GM18867 (cell line): ENCODE data around the gene LENG1.

ENCODE experiments used
- ATAC-seq: cut with Tn5 transposase; IDR thresholded peaks from one replicate; pipeline ENCODE4 v1.9.1; 2021; ENCODE audit warnings: mild to moderate bottlenecking, moderate library complexity; ENCODE audit not compliant: unreplicated experiment

Gene LENG1

GRCh38 chr19:54142166-54142780, 17.2 kb downstream of the LENG1 start:
- no peak for ATAC-seq

DNA sequence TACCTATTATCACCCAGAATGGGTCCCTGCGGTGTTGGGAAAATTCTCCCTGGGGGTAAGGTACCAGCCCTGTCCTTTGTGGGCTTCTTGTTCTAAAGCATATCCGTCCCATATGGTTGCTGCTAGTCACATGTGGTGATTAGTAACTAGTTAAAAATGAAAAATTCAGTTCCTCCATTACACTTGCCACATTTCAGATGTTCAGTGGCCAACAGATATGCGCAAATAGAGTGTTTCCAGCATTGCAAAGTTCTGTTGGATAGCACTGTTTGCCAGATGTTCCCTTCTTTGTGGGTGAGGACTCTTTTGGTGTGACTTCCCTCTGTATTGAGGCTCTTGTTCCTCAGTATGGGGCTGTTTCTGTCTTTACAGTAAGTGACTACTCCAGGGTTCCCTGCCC, 18.2 kb downstream of the LENG1 start:
- no peak for ATAC-seq

DNA sequence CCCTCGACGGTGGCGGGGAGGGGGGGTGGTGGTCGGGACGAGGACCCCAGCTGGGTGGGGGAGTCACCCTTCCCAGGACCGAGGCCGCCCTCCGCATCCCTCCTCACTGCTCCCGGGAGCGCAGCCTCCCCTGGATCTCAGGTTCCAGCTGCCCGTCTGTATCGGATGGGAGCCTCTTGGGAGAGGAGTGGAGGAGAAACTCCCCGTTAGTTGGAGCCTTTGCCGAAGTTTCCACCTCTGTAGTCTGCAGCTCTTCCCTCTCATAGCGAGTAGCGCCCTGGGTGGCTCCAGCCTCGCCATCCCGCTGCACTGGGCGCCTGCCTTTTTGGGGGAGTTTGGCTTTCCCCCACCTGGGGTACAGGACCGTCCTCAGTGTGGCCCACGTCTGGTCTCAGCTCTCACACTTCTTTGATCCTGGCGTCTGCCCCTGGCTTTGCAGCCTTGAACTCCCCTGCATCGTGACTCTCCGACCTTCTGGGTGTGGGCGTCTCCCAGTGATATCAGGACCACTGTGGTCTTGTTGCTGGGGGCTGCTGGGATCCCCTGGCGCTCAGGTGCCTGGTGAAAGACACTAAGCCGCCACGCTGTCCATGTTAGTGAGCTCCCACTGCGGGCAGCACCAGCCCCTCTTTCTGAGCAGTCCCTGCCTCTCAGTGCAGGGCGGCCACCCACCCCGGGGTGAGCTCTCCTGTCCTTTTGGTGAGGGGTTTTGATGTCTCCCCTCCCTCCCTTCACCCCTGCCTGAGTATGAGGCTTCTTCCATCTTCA, 20.8 kb downstream of the LENG1 start:
- no peak for ATAC-seq

DNA sequence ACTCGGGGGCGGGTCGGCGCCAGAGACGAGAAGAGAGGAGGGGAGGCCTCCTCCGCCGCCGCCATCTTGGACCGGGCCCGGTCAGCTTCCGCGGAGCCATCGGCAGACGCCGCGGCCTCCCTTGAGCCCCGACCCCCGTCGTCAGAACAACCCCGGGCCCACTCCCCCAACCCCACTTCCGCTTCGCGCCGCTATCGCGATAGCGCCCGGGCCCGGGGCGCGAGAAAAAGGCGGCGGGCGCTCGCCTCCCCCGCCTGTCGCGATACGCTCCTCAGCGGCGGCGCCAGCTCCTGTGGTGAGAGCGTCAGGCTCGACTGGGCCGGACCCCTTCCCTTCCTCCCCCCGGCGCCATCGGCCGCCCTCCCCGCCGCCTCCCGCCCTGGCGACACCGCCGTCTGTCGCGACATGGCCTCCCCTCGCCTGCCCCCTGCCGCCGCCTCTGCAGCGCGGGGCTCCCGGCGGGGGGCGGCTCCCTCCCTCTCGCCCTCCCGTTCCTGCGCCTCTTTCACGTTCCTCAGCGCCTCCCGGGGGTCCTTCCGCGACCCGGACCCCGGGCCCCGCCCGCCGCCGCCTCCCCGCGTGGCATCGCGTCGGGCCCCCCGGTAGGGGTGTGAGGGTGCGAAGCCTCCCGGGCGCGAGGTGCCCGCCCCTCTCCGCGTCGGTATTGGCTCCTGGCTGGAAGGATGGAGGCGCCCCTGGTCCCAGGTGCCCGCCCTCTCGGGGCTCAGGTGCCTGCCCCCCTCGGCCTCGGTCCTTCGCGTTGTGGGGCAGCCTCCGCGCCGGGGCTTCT, 21.6 kb downstream of the LENG1 start, which contains the start of gene CNOT3:
Gene CNOT3 (plus strand): TSS at position 64 of the 790 bp plus-strand sequence. CDS start 5,217 bp downstream, outside the sequence.
- ATAC-seq = no peak

DNA sequence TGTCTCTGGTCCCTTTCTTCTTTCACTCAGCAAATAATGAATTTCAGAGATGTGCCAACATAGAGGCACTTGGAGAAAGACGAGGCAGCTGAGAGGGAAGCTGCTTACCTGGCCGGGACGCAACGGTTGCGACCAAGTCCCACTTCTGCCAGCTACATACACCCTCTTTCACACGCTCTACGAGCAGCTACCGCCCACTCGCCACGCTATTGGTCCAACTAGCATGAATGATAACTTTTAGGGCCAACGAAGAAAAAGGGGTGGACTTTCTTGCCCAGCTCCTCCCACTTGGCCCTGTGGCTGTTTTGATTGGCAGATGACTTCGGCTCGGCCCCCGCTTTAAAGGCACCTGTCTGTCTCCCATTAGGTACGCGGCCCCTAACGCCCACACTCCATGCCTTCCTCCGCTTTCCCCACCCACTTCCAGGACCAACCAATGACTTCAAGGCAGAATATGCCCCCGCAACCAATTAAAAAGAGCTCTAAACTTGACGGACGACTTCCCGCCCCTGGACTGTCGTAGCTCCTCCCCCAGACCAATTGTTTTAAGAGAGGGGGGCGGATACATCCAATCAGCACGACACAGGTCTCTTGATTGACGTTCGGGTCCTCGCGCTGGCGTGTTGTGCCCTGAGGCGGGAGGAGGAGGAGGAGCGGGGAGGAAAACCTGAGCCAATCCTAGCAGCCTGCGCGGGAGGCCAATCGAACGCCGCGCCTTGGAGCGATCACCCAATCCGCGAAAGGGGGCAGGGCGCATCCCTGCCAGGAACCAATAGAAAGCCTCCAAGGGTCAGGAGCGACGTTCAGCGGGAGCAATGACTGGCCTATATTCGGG, 22.4 kb downstream of the LENG1 start:
- peak; percentile 75 for ATAC-seq

DNA sequence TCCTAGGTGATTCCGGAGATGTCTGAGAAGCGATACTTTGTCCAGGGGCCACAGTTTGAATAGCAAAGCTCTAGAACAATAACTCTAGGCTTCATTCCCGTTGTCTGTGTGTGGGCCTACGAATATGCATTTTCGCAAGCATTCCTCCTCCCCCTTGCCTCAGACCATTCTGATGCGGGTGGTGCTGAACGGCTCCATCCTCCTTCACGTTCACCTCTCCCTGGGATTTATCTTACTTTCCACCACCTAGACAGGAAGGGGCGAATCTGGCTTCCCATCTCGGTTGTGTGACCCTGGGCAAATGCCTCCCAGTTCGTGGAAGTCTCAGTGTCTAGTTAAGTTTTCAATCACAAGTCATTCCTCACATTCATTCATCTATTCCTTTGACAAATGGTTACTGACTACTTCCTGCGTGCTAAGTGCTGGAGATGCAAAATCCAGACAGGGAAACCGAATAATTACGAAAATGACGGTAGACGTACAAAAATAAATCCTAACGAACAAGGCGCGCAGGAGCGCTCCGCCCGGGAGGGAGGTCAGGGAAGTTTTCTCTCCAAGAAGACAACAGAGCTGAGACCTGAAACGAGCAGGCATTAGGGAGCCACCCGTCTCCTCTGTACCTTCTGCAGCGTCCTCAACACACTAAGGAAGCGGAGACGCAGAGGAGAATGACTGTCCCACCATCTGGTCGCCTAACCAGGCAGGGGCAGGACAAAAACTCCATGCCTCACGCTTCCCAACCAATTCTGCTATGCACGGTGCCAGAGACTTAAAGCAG, 23.2 kb downstream of the LENG1 start:
- ATAC-seq = no peak

GRCh38 chr19:54133957-54134590, 25.4 kb downstream of the LENG1 start:
- no peak for ATAC-seq

GRCh38 chr19:54133312-54133956, 26.1 kb downstream of the LENG1 start:
- no peak for ATAC-seq

DNA sequence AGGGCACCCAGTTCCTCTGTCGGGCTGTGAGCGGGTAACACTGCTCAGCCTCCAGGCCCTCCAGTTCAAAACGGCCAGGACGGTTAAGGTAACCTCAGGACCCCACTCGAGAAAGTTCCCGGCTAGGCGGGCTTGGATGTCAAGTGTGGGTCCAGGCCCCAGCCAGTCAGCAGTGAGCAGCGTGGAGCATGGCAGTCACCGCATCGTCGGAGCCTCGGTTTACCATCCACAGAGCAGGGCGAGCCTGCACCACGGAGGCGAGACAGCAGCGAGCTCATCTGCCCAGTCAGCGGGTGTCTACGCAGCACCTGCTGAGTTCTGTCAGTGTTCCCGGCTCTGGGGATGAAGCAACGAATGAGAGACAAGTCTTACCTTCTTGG, 29.9 kb downstream of the LENG1 start:
- ATAC-seq = no peak

DNA sequence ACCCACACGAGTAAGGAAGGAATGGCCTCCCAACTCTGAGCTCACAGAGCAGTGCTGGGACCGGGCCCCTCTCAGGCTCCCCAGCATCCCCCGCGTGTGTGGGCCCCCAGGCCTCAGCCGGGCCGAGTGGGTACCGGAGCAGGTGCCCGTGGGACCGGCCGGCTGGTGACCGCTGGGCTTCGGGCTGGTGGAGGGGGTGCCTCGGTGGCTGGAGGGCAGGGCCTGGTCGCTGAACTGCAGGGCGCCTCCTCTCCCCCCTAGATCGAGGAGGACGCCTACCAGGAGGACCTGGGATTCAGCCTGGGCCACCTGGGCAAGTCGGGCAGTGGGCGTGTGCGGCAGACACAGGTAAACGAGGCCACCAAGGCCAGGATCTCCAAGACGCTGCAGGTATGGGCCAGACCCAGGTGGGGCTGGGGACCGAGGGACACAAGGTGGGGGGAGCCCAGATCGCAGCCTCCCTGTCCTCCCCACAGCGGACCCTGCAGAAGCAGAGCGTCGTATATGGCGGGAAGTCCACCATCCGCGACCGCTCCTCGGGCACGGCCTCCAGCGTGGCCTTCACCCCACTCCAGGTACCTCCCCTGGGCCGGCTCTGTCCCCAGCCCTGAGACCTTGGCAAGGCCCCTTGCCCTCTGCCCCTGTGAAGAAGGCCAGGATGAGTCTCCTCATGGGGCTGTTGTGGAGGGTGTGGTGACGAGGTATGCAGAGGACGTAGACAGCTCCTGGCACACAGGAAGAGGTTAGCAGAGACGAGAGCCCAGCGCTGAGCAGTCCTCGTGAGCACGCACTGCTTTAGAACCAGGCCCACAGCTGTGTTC, 30.5 kb downstream of the LENG1 start:
- no peak for ATAC-seq

GRCh38 chr19:54128441-54128725, 31.1 kb downstream of the LENG1 start:
- no peak for ATAC-seq

DNA sequence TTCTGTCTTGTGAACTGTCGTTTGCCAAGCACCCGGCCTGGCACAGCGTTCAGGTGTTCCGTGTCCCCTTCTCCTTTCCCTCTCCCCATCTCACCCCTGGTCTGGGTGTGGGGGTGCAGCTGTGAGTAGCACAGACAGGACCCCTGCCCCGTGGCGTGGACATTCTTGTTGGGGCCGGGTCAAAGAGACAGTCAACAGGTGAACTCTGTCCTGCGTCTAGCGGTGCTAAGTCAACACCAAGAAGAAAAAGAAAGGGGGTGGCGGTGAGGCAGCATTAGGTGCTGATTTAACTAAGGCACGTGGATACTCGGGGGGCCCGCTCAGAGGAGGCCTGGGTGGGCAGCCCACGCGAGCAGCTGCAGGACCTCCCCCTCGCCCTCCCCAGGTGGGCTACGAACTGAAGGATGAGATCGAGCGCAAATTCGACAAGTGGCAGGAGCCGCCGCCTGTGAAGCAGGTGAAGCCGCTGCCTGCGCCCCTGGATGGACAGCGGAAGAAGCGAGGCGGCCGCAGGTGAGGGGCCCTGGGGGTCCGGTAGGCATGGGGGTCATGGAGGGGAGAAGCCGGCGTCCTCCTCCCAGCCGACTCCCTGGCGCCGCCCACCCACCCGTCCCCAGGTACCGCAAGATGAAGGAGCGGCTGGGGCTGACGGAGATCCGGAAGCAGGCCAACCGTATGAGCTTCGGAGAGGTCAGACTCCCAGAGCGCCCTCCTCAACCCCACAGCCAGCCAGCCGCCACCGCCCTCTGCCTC, 31.7 kb downstream of the LENG1 start:
- no peak for ATAC-seq

GRCh38 chr19:54125713-54126112, 33.8 kb downstream of the LENG1 start:
- no peak for ATAC-seq

GRCh38 chr19:54124393-54124792, 35.1 kb downstream of the LENG1 start:
- no peak for ATAC-seq

GRCh38 chr19:54123682-54124081, 35.8 kb downstream of the LENG1 start:
- no peak for ATAC-seq

DNA sequence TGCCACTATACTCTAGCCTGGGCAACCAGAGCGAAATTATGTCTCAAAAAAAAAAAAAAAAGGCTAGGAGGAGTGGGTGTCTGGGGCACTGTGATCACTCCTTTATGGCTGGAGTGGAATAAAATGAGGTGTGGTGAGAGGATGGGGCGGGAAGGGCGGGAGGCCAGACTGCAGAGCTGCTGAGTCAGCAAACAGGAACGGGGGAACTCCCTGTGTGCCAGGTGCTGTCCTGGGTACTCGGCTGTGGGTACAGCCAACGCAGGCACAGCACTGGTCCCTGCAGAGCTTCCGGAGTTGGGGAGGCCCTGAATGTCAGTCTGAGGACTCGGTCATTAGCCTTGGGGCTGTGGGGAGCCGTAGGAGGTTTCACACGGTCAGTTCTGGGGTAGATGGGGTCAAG, 38.3 kb downstream of the LENG1 start:
- ATAC-seq = no peak

DNA sequence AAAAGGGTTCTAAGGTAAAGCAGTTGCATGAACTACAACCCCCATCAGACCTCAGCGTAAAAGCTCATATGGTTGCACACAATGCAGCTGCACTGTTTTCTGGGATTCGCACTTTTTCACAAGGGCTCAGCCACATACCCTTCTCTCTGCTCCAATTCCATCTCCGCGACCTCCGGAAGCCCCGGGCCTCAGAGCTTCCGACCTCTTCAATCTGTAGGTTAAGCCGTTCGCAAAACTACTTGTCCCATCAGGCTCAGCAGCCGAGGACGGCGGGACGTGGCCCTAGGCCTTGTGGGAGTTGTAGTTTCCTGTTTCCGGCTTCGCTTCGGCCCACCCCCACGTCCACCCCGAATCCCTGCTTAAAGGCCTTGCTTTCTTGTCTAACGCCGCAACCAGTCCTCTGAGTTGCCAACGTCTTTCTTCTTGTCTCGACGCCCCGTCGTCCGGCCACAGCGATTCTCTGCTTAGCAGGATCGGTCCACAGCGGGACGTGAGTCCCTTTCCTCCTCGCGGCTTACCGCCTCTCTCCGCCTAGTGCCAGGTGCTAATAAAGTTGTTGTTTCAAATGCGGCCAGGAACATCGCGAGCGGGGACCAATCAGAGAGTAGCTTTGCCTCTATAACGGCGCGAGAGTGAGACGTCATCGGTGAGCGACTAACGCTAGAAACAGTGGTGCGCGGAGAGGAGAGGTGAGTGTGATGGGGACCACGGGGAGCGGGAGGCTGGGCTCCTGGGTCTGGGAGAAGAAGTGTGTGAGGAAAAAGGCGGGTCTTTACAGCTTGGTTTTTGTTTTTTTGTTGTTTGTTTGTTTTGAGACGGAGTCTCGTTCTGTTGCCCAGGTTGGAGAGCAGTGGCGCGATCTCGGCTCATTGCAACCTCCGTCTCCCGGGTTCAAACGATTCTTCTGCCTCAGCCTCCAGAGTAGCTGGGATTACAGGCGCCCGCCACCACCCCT, 44.1 kb downstream of the LENG1 start, which contains the start of the genes PRPF31 and TFPT:
Gene PRPF31 (plus strand): TSS at position 646 of the 955 bp plus-strand sequence. CDS start 2,525 bp downstream, outside the sequence.
Gene TFPT (minus strand): TSS at position 549 of the 955 bp plus-strand sequence. CDS start 388 bp downstream, at position 161.
- peak; percentile 85 for ATAC-seq
